Germinal center (tissue), 1 donor: ENCODE results near the gene CD300E.
A peak's percentile ranks its signal among the peaks of the same experiment; 100 is the strongest.
"Not testable (repeated sequence)": the region's sequence is repeated elsewhere in the genome, so short reads cannot be mapped to it uniquely, and the experiment has no call there.

Experiments
- DNase-seq: peaks from one replicate; pipeline ENCODE4 v3.0.0; 2012; ENCODE audit warnings: mixed read lengths, low spot score

Gene CD300E

GRCh38 chr17:74623693-74624093 is at the start of gene CD300E:
Gene CD300E, minus strand, starts transcription at chr17:74623738. Its CDS starts 117 bp downstream, at chr17:74623621.
- no peak for DNase-seq

DNA sequence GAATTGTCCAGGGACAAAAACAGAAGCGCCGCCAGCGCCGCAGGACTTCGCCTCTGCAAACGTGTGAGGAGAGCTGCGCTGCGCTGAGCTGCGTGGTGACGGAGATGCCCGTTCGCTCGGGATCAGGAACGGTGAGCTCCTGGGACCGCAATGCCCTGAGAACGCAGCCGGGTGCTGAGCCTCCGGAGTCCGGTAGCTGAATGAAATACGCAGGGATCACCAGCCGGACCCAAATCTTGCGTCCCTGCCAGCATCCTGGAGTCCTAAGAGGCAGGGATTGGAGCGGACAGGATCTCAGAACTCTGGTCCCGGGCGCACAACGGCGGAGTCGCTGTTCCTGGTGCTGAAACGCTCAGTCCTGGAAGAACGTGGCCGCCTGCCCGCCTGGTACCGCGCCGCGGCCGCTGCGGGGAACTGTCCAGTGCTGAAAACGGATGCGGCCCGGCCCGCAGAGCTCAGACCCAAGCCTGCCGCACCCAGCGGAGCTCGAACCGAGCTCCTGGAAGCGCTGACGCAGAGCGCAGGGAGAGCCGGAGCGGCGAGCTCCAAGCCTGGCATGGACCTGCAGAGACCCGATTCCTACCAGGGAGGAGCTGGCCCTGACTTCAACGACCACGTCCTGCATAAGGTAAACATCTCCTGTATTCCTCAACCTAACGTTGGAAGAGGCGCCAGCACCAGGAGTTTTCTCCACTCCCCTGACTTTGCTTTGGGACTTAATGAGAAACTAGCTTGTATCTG is 47.7 kb upstream of the CD300E start:
- peak; percentile 55 for DNase-seq

DNA sequence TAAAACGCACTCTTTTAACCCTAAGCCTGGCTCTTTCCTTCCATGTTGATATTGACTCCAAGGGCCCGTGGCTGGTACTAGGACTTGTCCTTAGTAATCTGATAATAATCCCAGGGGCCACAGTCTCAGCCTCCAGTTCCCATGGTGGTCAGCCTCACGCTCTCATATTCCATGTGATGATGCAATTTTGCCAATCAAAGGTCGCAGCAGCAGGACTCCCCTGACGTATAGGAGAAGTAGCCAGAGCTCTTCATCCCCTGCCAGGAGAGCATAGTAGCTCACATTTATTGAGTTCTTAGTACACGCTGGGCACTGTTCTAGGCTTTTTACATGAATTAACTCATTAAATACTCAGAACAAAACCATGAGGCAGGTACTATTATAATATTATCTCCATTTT is 46.8 kb upstream of the CD300E start:
- DNase-seq, result no peak

DNA sequence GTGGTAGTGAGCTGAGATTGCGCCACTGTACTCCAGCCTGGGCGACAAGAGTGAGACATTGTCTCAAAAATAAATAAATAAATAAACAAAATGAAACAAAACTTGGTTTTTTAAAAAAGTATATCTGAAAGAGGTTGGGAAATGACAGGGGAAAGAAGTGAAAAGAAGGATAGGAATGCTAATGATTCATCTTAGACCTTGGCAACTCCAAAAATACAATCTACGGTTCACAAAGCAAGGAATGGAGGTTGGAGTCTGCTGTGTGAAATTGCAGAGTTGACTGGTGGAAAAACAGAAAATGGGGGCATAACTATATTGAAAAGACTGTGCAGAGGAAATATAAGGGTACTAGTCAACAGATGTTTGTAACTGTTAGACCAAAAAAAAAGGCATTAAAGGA is 40.0 kb upstream of the CD300E start:
- no peak for DNase-seq

- DNase-seq, result no peak
These were observed 36.4 kb upstream of the CD300E start for GRCh38 chr17:74659889-74660288.

- DNase-seq, result no peak
These were observed 35.1 kb upstream of the CD300E start for GRCh38 chr17:74658620-74659019.

DNA sequence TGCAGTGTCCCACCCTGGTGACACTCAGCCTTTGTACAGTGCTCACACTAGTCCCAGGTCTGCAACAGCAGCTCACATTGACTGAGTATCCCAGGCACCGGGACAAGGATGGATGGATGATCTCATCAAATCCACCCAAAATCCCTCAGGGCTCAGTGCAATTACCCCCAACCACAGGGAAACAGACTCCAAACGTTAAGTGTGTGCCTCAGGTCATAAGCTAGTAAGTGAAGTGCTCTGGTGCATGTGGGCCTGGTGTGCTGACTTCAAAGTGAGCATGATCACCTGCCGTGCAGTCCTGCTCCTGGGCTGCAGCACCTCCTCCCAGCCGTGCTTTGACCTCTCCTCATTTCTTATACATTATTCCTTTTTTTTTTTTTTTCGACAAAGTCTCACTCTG is 31.2 kb upstream of the CD300E start:
- DNase-seq, result no peak

GRCh38 chr17:74652020-74652419 is 28.5 kb upstream of the CD300E start:
- no peak for DNase-seq

DNA sequence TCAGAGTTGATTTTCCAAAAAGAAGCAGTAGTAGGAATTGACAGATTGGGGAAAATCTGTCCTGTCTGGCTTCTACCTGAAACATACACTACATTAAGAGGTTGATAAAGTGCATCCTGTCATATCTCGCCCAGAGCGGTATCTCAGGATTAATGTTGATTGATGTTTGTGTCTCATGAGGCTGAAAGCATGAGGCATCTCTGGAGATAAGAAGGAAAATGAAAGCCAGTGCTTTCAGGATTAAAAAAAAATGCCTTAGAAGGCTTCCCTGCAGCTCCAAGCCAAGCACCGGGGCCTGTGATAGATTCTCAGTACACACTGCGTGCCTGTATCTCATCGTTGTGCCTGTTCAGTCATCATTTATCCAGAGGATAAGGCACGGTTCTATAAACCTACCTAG is 26.4 kb upstream of the CD300E start:
- no peak for DNase-seq

DNA sequence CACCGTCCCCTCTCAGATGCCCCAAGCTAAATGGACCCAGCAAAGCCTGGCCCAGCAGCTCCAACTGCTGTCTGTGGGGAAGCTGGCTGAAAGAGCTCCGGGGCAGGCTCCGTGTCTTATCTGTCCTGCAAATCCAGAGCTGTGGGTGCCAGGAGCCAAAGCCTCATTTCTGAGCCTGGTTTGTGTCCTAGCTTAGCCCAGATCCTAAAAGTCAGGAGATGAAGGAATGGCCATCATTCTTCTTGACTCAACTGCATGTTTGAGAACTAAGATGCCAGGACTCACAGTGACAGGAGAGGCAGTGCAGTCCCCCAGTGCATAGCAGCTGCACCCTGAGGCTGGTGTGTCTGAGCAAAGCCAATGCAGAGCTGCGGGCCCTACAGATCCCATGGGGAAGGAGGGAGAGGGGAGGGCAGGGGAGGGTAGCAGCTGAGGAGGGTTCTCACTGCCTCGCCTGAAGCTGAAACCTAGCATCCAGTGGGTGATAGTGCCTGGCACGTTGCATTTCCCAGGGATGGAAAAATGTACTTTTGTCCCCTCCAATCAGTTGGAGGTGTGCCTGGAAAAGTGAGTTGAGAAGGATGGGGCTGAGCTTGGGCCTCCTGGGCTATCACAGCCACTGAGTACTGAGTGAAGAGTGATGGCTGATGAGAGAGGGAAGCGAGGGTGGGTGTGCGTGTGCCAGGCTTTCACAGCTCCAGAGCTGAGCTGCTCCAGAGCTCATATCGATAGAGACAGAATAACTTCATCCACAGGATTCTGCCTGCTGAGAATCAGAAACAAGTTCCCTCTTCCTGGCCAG is 24.5 kb upstream of the CD300E start:
- DNase-seq, result no peak

- no peak for DNase-seq
These were observed 22.7 kb upstream of the CD300E start for GRCh38 chr17:74646231-74646630.

DNA sequence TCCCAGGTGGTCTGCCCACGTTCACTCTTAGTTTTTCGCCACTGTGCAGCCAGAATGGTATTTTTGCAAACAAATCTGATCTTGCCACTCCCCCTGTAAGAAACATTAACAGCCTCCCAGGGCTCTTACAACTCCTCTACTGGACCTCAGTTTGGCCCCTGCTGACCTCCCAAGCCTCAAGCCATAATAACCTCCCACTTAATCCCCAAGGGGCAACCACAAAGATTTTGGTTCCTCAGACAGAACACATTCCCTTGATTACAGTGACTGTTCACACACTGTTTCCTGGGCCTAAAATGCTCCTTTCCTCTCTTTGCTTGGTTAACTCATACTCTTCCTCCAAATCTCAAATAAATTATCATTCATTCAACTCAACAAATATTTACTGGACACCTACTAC is 21.5 kb upstream of the CD300E start:
- no peak for DNase-seq

- no peak for DNase-seq
These were observed 20.9 kb upstream of the CD300E start for GRCh38 chr17:74644419-74644818.

GRCh38 chr17:74643826-74644225 is 20.3 kb upstream of the CD300E start:
- no peak for DNase-seq

DNA sequence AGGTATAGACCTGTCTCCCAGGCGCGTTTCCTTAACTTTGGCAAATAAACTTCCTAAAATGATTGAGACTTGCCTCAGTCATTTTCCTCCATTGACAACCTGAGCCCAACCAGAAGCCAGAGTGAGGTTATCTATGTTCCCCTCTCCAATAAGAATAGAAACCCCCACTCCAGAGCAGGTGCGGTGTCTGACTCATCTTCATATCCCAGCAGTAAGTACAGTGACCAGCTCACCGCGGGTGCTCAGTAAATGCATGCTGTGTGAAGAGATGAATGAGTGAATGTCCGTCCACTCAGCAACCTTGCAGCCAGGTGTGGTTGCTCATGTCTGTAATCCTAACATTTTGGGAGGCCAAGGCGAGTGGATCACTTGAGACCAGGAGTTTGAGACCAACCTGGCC is 19.5 kb upstream of the CD300E start:
- no peak for DNase-seq

GRCh38 chr17:74642556-74642955 is 19.0 kb upstream of the CD300E start:
- no peak for DNase-seq

- no peak for DNase-seq
These were observed 18.4 kb upstream of the CD300E start for GRCh38 chr17:74641958-74642298.

GRCh38 chr17:74641224-74641957 is 17.9 kb upstream of the CD300E start:
- no peak for DNase-seq

DNA sequence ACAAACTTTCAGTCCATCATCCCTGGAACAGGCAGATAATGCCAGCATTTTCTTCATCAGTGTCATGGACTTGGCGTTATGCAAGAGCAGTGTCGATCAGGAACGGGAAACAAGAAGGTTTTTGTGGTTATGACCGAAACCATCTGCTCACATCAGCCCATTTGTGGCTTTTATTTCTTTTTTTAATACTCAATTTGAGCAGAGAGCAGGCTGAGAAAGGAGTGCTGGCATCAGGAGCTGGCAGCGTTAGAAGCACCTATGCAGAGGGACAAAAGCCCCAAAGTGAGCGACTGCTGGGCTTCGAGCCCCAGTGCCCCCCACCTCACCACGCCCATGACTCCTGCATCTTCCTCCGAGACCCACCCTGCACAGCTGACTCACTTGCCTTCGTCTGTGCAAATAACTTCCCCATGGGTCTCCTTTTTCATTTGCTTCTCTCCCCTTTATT is 16.2 kb upstream of the CD300E start:
- DNase-seq, result no peak

DNA sequence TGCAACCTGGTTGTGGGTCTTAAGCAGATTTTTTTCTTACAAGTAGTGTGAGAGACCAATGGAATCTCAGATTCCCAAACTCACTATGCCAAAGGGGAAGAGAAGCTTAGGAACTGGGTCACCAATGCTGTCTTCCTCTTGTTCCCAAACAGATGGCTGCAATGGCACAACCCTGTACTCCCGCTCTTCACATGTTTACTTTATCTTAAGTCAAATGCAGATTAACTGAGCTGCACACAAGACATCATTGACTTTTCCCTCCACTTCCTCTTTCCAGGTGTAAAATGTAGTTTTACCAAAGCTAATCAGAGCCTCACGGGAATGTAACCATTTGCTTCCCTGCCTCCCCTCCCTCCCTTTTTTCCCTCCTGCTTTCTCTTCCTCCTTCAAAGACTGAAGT is 14.4 kb upstream of the CD300E start:
- no peak for DNase-seq

DNA sequence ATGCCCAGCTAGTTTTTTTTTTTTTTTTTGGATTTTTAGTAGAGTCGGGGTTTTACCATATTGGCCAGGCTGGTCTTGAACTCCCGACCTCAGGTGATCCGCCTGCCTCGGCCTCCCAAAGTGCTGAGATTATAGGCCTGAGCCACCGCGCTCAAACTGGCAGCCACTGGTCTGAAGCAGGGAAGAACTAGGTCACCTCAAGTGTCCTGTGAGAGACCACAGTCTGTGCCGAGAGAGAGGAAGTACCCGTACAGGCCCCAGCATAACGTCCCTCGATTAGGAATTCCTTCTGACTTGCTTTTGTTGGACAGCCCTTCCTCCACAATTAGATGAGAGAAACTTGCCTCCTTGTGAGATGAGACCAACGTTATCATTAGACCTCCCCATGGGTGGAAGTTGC is 13.7 kb upstream of the CD300E start:
- no peak for DNase-seq

- not testable (repeated sequence) for DNase-seq
These were observed 13.1 kb upstream of the CD300E start for GRCh38 chr17:74636541-74637085.

DNA sequence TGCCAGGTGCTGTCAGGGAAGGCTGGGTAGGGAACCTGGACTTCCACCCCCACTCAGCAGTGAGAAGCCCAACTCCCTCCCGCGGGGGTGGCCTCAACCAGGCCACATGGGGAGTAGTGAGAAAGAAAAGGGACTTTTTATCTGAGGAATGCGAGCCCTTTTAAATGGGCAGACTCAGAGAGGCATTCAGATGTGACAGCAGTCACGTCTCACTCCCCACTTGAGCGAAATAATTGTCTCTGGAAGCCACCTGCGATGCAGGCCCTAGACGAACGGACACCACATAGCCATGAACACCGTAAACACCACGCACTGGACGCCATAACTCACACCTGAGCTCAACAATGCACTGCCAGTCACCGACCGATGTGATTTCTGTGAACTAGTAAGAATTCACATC is 11.9 kb upstream of the CD300E start:
- DNase-seq, result no peak
